MCF 10A (cell line): Measurements from ENCODE around the gene MOXD1. TPM values are rescaled to one million over a fixed set of nuclear protein-coding genes. Genes with fewer than 3 reads are reported as not detected.

ENCODE experiments used
- Bru-seq: library from RNA; stranded (reverse); fragments of 400-500 nt; gene quantifications from one replicate; lab custom pipeline; 2021; lab: Mats Ljungman, UMichigan
- BruChase-seq, 2 experiments: library from RNA; stranded (reverse); fragments of 400-500 nt; gene quantifications; one replicate each; lab custom pipeline; 2021; lab: Mats Ljungman, UMichigan
- BruUV-seq: library from RNA; stranded (reverse); fragments of 400-500 nt; replicated peaks from 2 replicates; lab custom pipeline; 2021; lab: Mats Ljungman, UMichigan
- CTCF ChIA-PET: fragments of 300-600 bp; sonication (Branson Sonifier 250); formaldehyde crosslinking; extraction: SDS; loops from one replicate; lab custom pipeline; 2021; ENCODE audit warnings: antibody characterized with exemption, inconsistent platforms; lab: Yijun Ruan, JAX
- POLR2A ChIA-PET: fragments of 300-600, 350-650 bp; sonication (Branson Sonifier 250); formaldehyde crosslinking; extraction: SDS; loops from one replicate; lab custom pipeline; 2020; ENCODE audit warnings: antibody characterized with exemption, inconsistent platforms; lab: Yijun Ruan, JAX
- DNase-seq: peaks from one replicate; pipeline ENCODE4 v3.0.0-alpha.2; 2018; ENCODE audit not compliant: unreplicated experiment
- H3K27ac Mint-ChIP-seq: one replicate; pipeline ENCODE4 v1.8.0; 2022; ENCODE audit warnings: mild to moderate bottlenecking, low read depth, mixed read lengths; ENCODE audit not compliant: unreplicated experiment
- H3K27me3 Mint-ChIP-seq: one replicate; pipeline ENCODE4 v1.8.0; 2022; ENCODE audit warnings: mixed read lengths; ENCODE audit not compliant: insufficient read depth, unreplicated experiment
- H3K36me3 Mint-ChIP-seq: one replicate; pipeline ENCODE4 v1.8.0; 2022; ENCODE audit warnings: mild to moderate bottlenecking, moderate library complexity, mixed read lengths; ENCODE audit not compliant: insufficient read depth, unreplicated experiment
- H3K4me1 Mint-ChIP-seq: one replicate; pipeline ENCODE4 v1.8.0; 2022; ENCODE audit warnings: mixed read lengths; ENCODE audit not compliant: insufficient read depth, unreplicated experiment
- H3K4me3 Mint-ChIP-seq: one replicate; pipeline ENCODE4 v1.8.0; 2022; ENCODE audit warnings: mild to moderate bottlenecking, moderate library complexity, mixed read lengths; ENCODE audit not compliant: unreplicated experiment
- H3K9me3 Mint-ChIP-seq: one replicate; pipeline ENCODE4 v1.8.0; 2022; ENCODE audit warnings: mixed read lengths; ENCODE audit not compliant: unreplicated experiment
- CTCF ChIP-seq: fragments of 200-600 bp; IDR thresholded peaks from one replicate; pipeline ENCODE4 v1.8.0; 2022; ENCODE audit warnings: antibody characterized with exemption, mild to moderate bottlenecking; ENCODE audit not compliant: unreplicated experiment
- intact Hi-C: fragments of 100-400 bp; cut with micrococcal nuclease; formaldehyde crosslinking; loops from 2 replicates; pipeline ENCODE4 v1.14.1; 2022
- long read RNA-seq: library from polyadenylated mRNA; stranded (forward); transcript quantifications from one replicate; pipeline ENCODE4 v2.0.0, GENCODE V29; 2022
- total RNA-seq: library from RNA; stranded (reverse); gene quantifications from 2 replicates; pipeline ENCODE4 v1.2.3, GENCODE V29; 2022

Gene MOXD1
- total RNA-seq (0.09 TPM in 1 of 2 replicates, not detected in the other), Bru-seq, nascent RNA (percentile 7 among the genes with signal in this experiment), BruChase-seq, experiment 1, labeled RNA remaining after a 6-hour chase (percentile 4 among the genes with signal in this experiment), BruChase-seq, experiment 2, labeled RNA remaining after a 2-hour chase (percentile 2 among the genes with signal in this experiment)
- long read RNA-seq: 0 reads

GRCh38 chr6:132400883-132401617, at the start of gene MOXD1:
Gene MOXD1, minus strand, starts transcription at chr6:132401475. Its CDS starts 49 bp downstream, at chr6:132401426.
- Mint-ChIP-seq H3K36me3 (no peaks in the 10 kb centered on the region), H3K27me3 (peaks cover 11% of the 10 kb centered on the region), H3K4me3 (peak within 1 kb of the TSS; percentile 53), H3K27ac (no peak within 1 kb of the TSS), H3K9me3 (no peaks in the 10 kb centered on the region), H3K4me1 (no peaks in the 10 kb centered on the region)
- CTCF ChIA-PET: no interaction called here
- POLR2A ChIA-PET: no interaction called here
- DNase-seq: peak; percentile 17
- intact Hi-C loops: no loop called here
- no peak for TF ChIP-seq CTCF
- BruUV-seq: no TSS peak

- H3K4me1 Mint-ChIP-seq: peaks cover 6% of the 10 kb centered on the region
- H3K9me3 Mint-ChIP-seq: no peaks in the 10 kb centered on the region
- H3K27me3 Mint-ChIP-seq: no peaks in the 10 kb centered on the region
- peaks cover 11% of the 10 kb centered on the region for H3K36me3 Mint-ChIP-seq
- TF ChIP-seq CTCF: no peak
- H3K27ac Mint-ChIP-seq: no peak overlapping the region
- ChIA-PET CTCF (interaction anchor here (0.6 to 1.9 kb wide), 3 partner anchors 21 to 167 kb away, joined by 3 to 14 read pairs (median 4); no protein-coding TSS in a partner anchor), POLR2A (interaction anchor here (0.6 to 0.7 kb wide), 2 partner anchors 17 to 1314 kb away, joined by 3 read pairs; no protein-coding TSS in a partner anchor)
- no TSS peak for BruUV-seq
- intact Hi-C loops: no loop called here
- H3K4me3 Mint-ChIP-seq: no peak overlapping the region
- no peak for DNase-seq
Observed at GRCh38 chr6:132446855-132447241, 45.6 kb upstream of the MOXD1 start.

- CTCF ChIA-PET: interaction anchor here (1.9 kb wide), 1 partner anchor 166 kb away, joined by 14 read pairs; no protein-coding TSS in a partner anchor
- BruUV-seq: no TSS peak
Observed at GRCh38 chr6:132446141-132446854, 45.0 kb upstream of the MOXD1 start.

More at GRCh38 chr6:132446141-132446854, 45.0 kb upstream of the MOXD1 start:
- POLR2A ChIA-PET: interaction anchor here (0.8 kb wide), 1 partner anchor 9 kb away, joined by 3 read pairs; no protein-coding TSS in a partner anchor
- no peak for DNase-seq
- Mint-ChIP-seq H3K36me3 (peaks cover 9% of the 10 kb centered on the region), H3K9me3 (no peaks in the 10 kb centered on the region), H3K4me3 (no peak overlapping the region), H3K27ac (no peak overlapping the region), H3K27me3 (no peaks in the 10 kb centered on the region), H3K4me1 (peaks cover 6% of the 10 kb centered on the region)
- intact Hi-C loops: no loop called here
- no peak for TF ChIP-seq CTCF
